ENCODE data around the gene SLC25A23.
A peak's percentile ranks its signal among the peaks of the same experiment; 100 is the strongest.

Gene SLC25A23

GRCh38 chr19:6460099-6460884, 700 bp upstream of the SLC25A23 start:
- Mint-ChIP-seq H3K9me3 (no peaks in the 10 kb centered on the region), H3K27me3 (no peaks in the 10 kb centered on the region), H3K4me3 (peak overlapping the region; percentile 94), H3K4me1 (peaks cover 32% of the 10 kb centered on the region), H3K36me3 (ENCODE audit: insufficient read depth) (peaks cover 15% of the 10 kb centered on the region), H3K27ac (ENCODE audit: low read depth) (peak overlapping the region; percentile 93)
- ATAC-seq (replicated peaks; ENCODE audit: extremely low read depth, poor library complexity, severe bottlenecking): peak; percentile 84
- peak; percentile 91 to 96 for DNase-seq (ENCODE audit: low spot score in 2 of 2)

DNA sequence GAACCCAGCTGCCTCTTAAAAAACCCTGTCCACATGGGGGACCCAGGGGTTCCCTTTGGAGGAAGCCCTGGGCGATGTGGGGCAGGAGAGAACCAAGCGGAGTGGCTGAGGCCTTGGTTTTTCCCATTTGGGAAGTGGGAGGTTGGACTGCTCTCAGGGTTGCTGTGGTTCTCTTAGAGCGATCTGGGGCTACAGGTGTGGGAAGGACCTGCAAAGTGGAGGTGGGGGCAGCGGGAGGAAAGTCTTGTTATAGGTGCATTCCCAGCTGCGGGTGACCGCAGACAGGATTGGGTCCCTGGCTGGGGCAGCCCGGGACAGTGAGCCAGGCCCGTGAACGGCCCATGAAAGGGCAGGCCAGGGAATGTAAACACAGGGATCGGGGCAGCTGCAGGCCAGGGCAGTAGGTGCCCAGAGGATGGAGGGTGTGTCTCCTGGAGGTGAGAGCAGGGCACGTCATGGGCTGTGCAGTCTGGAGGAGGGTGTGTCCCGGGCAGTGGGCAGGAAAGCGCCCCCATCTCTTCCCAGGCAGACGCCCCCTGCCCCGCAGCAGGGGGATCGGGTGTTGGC, 814 bp downstream of the SLC25A23 start:
- Mint-ChIP-seq H3K27me3 (no peaks in the 10 kb centered on the region), H3K36me3 (ENCODE audit: insufficient read depth) (peaks cover 14% of the 10 kb centered on the region), H3K27ac (ENCODE audit: low read depth) (peak overlapping the region; percentile 83), H3K4me1 (peaks cover 26% of the 10 kb centered on the region), H3K9me3 (no peaks in the 10 kb centered on the region), H3K4me3 (peak overlapping the region; percentile 94)
- ATAC-seq (replicated peaks; ENCODE audit: extremely low read depth, poor library complexity, severe bottlenecking) (no peak), DNase-seq (ENCODE audit: low spot score in 2 of 2) (no peak)

DNA sequence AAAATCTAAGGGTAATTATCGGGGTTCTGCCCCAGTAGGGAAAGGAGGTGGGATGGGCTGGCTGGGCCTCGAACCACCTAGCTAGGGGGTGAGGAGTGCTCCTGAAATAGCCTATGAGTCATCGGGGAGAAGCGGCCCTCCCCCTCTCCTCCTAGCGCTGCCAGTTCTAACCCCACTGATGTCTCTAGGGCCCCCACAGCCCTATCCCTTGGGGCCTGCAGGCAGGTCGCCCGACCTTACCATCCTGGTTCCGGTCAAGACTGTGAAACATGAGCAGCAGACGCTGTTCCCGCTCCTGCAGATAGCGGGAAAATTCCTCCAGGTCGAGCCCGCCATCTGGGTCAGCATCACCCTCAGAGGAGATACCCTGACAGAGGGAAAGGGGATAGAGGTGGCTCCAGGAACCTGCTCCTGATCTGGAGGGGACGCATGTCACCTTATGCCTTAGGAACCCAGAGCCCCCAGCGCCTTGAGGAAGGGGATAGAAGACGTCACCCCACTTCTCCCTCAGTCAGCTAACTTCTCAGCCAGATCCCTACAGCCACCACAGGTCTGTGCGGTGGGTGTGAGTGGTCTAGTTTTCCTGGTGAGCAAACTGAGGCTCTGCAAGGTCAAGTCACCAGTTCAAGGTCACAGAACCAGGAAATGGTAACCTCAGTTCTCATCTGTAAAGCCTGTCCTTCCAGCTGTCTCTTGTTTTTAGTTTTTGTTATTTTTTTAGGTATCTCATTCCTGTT, 1.5 kb downstream of the SLC25A23 start:
- peaks cover 26% of the 10 kb centered on the region for H3K4me1 Mint-ChIP-seq
- ATAC-seq (replicated peaks; ENCODE audit: extremely low read depth, poor library complexity, severe bottlenecking) (no peak), DNase-seq (ENCODE audit: low spot score in 2 of 2) (no peak)
- H3K27ac Mint-ChIP-seq (ENCODE audit: low read depth): peak overlapping the region; percentile 83
- peaks cover 14% of the 10 kb centered on the region for H3K36me3 Mint-ChIP-seq (ENCODE audit: insufficient read depth)
- H3K9me3 Mint-ChIP-seq: no peaks in the 10 kb centered on the region
- peak overlapping the region; percentile 94 for H3K4me3 Mint-ChIP-seq
- H3K27me3 Mint-ChIP-seq: no peaks in the 10 kb centered on the region

DNA sequence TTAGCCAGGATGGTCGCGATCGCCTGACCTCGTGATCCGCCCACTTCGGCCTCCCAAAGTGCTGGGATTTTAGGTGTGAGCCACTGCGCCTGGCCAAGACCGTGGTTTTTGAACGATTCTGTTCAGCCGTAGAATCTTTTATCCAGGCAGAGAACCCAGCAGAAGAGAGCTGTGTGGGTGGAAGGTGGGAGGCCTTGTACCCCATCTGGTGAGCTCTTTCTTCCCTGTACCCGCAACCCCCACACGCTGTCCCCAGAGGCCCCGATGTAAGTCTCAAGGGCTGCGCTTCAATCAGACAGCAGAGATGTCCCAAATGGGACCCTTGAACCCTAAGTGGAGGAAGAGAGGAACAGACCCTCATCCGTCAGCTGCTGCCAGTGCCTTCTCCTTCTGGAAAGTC, 3.7 kb downstream of the SLC25A23 start:
- no peak for ATAC-seq (replicated peaks; ENCODE audit: extremely low read depth, poor library complexity, severe bottlenecking)
- Mint-ChIP-seq H3K36me3 (ENCODE audit: insufficient read depth) (peaks cover 12% of the 10 kb centered on the region), H3K4me1 (peaks cover 21% of the 10 kb centered on the region), H3K4me3 (no peak overlapping the region), H3K27ac (ENCODE audit: low read depth) (no peak overlapping the region), H3K9me3 (no peaks in the 10 kb centered on the region), H3K27me3 (no peaks in the 10 kb centered on the region)
- no peak for DNase-seq (ENCODE audit: low spot score in 2 of 2)

- no peak for ATAC-seq (replicated peaks; ENCODE audit: extremely low read depth, poor library complexity, severe bottlenecking)
- H3K36me3 Mint-ChIP-seq (ENCODE audit: insufficient read depth): peaks cover 4% of the 10 kb centered on the region
- no peaks in the 10 kb centered on the region for H3K27me3 Mint-ChIP-seq
- peaks cover 9% of the 10 kb centered on the region for H3K4me1 Mint-ChIP-seq
- no peak overlapping the region for H3K27ac Mint-ChIP-seq (ENCODE audit: low read depth)
- DNase-seq (ENCODE audit: low spot score in 2 of 2): no peak
- H3K4me3 Mint-ChIP-seq: no peak overlapping the region
- no peaks in the 10 kb centered on the region for H3K9me3 Mint-ChIP-seq
Measured at GRCh38 chr19:6453951-6454565, 5.5 kb downstream of the SLC25A23 start.

- Mint-ChIP-seq H3K4me3 (no peak overlapping the region), H3K27me3 (no peaks in the 10 kb centered on the region), H3K36me3 (ENCODE audit: insufficient read depth) (no peaks in the 10 kb centered on the region), H3K27ac (ENCODE audit: low read depth) (no peak overlapping the region), H3K4me1 (no peaks in the 10 kb centered on the region), H3K9me3 (no peaks in the 10 kb centered on the region)
- DNase-seq (ENCODE audit: low spot score in 2 of 2) (no peak), ATAC-seq (replicated peaks; ENCODE audit: extremely low read depth, poor library complexity, severe bottlenecking) (no peak)
Measured at GRCh38 chr19:6452899-6453298, 6.7 kb downstream of the SLC25A23 start.

DNA sequence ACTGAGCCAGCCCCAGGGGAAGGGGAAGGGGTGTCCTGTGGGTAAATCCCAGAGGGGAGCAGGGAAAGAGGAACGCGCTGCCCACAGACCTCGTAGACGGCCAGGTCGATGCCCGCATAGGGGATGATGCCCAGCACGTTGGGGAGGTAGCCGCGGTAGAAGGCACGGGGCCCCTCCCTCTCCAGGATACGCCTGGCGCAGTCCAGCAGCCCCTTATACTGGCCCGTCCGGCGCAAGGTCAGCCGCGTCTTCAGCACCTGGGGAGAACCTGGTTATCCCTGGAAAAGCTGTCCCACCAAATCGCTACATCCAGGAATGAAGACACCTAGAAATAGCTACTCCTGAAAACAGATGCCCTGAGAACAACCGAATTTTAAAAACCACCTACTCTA, 7.4 kb downstream of the SLC25A23 start:
- H3K36me3 Mint-ChIP-seq (ENCODE audit: insufficient read depth): no peaks in the 10 kb centered on the region
- H3K27me3 Mint-ChIP-seq: no peaks in the 10 kb centered on the region
- no peak for ATAC-seq (replicated peaks; ENCODE audit: extremely low read depth, poor library complexity, severe bottlenecking)
- no peaks in the 10 kb centered on the region for H3K9me3 Mint-ChIP-seq
- no peak overlapping the region for H3K4me3 Mint-ChIP-seq
- DNase-seq (ENCODE audit: low spot score in 2 of 2): no peak
- H3K27ac Mint-ChIP-seq (ENCODE audit: low read depth): no peak overlapping the region
- H3K4me1 Mint-ChIP-seq: no peaks in the 10 kb centered on the region

- H3K4me3 Mint-ChIP-seq: no peak overlapping the region
- ATAC-seq (replicated peaks; ENCODE audit: extremely low read depth, poor library complexity, severe bottlenecking): no peak
Measured at GRCh38 chr19:6451583-6452222, 7.9 kb downstream of the SLC25A23 start.

DNA sequence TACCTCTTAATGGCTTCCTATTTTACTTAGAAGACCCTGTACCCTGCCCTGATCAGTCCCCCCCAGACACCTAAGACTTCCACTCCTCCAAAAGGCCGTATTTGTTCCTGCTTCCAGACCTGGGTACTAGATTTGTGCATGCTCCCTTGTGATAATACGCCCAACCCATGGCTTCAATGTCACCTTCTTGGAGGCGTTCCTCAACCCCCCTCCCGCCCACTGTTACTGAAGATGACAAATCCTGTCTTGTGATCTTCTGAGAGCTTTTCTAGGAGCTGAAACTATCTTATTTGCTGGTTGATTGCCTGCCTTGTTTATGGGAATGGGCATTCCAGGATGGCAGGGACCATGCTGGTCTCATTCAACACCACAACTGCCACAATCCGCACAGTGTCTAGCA, 9.4 kb downstream of the SLC25A23 start:
- Mint-ChIP-seq H3K27ac (ENCODE audit: low read depth) (no peak overlapping the region), H3K27me3 (no peaks in the 10 kb centered on the region), H3K9me3 (no peaks in the 10 kb centered on the region), H3K36me3 (ENCODE audit: insufficient read depth) (no peaks in the 10 kb centered on the region), H3K4me1 (no peaks in the 10 kb centered on the region), H3K4me3 (no peak overlapping the region)
- DNase-seq (ENCODE audit: low spot score in 2 of 2) (no peak), ATAC-seq (replicated peaks; ENCODE audit: extremely low read depth, poor library complexity, severe bottlenecking) (no peak)

More at GRCh38 chr19:6451583-6452222, 7.9 kb downstream of the SLC25A23 start:
- DNase-seq (ENCODE audit: low spot score in 2 of 2): no peak
- Mint-ChIP-seq H3K4me1 (no peaks in the 10 kb centered on the region), H3K27me3 (no peaks in the 10 kb centered on the region), H3K36me3 (ENCODE audit: insufficient read depth) (no peaks in the 10 kb centered on the region), H3K27ac (ENCODE audit: low read depth) (no peak overlapping the region), H3K9me3 (no peaks in the 10 kb centered on the region)

DNA sequence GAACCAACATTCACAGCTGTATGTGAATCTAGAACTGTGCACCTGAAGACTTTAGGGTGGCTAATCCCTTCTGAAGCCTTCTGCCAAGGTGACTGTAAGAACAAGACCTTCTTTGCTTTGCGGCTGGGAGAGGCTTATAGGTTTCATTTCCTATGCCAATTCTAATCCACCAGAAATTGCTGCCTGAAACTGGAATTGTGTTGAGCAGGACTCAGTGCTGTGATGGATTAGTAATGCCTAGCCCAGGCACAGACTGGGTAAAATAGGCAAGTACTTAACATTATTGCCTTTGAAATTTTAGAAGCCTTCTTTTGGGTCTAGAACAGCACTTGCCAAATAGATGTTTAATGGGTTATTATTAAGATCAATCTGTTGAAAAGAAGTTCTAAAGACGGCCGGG, 11.5 kb downstream of the SLC25A23 start:
- Mint-ChIP-seq H3K4me3 (no peak overlapping the region), H3K4me1 (no peaks in the 10 kb centered on the region), H3K36me3 (ENCODE audit: insufficient read depth) (no peaks in the 10 kb centered on the region), H3K27me3 (no peaks in the 10 kb centered on the region), H3K27ac (ENCODE audit: low read depth) (no peak overlapping the region), H3K9me3 (no peaks in the 10 kb centered on the region)
- ATAC-seq (replicated peaks; ENCODE audit: extremely low read depth, poor library complexity, severe bottlenecking) (no peak), DNase-seq (ENCODE audit: low spot score in 2 of 2) (no peak)

GRCh38 chr19:6446452-6446851, 13.1 kb downstream of the SLC25A23 start:
- H3K9me3 Mint-ChIP-seq: no peaks in the 10 kb centered on the region
- H3K27me3 Mint-ChIP-seq: no peaks in the 10 kb centered on the region
- DNase-seq (ENCODE audit: low spot score in 2 of 2): no peak
- no peaks in the 10 kb centered on the region for H3K4me1 Mint-ChIP-seq
- H3K27ac Mint-ChIP-seq (ENCODE audit: low read depth): no peak overlapping the region
- H3K36me3 Mint-ChIP-seq (ENCODE audit: insufficient read depth): no peaks in the 10 kb centered on the region
- ATAC-seq (replicated peaks; ENCODE audit: extremely low read depth, poor library complexity, severe bottlenecking): no peak
- H3K4me3 Mint-ChIP-seq: no peak overlapping the region

GRCh38 chr19:6443986-6444385, 15.6 kb downstream of the SLC25A23 start:
- ATAC-seq (replicated peaks; ENCODE audit: extremely low read depth, poor library complexity, severe bottlenecking) (no peak), DNase-seq (ENCODE audit: low spot score in 2 of 2) (no peak)
- no peaks in the 10 kb centered on the region for H3K4me1 Mint-ChIP-seq
- no peaks in the 10 kb centered on the region for H3K36me3 Mint-ChIP-seq (ENCODE audit: insufficient read depth)
- H3K27ac Mint-ChIP-seq (ENCODE audit: low read depth): no peak overlapping the region
- no peaks in the 10 kb centered on the region for H3K9me3 Mint-ChIP-seq
- H3K27me3 Mint-ChIP-seq: no peaks in the 10 kb centered on the region
- H3K4me3 Mint-ChIP-seq: no peak overlapping the region
